GM12872 (cell line): Measurements from ENCODE around the gene METAP1D.

Experiments used
- TF ChIP-seq, protein P1 (sequence below): IDR thresholded peaks from 3 replicates; pipeline ENCODE4 v1.5.1; 2011; ENCODE audit warnings: low read depth, mild to moderate bottlenecking, low read length, moderate library complexity; ENCODE audit not compliant: insufficient read depth

Gene METAP1D

DNA sequence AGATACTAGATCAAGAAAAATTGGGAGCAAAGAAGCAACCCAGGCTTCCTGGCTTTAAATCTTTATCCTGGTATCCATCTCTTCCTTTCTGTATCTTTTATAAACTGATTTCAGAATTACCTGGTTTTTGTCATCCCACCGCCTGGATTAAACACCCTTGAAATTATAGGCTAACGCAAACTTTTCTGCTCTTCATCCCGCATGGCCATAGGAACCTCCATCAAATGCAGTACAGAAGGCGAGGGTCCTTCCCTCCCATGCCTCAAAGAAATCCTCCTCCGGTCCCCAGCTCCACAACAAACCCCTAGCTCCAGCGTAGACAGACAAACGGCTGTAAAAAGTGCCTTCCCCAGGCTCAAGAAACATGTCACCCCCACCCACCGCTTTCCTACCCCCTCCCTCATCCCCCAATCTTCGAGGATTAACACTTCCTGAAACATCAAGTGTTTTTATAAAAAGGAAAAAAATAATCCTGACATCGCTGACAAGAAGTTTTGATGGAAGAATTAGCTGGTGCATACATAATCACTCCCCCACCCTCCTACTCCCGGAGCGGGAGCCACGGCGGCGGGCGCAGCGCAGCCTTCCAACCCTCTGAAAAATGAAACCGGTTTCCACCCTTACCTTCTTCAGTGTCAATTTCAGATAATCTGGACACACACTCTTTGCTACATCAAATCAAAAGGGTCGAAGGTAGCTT lies 93.1 kb downstream of the METAP1D start:
- TF ChIP-seq, protein P1, sequence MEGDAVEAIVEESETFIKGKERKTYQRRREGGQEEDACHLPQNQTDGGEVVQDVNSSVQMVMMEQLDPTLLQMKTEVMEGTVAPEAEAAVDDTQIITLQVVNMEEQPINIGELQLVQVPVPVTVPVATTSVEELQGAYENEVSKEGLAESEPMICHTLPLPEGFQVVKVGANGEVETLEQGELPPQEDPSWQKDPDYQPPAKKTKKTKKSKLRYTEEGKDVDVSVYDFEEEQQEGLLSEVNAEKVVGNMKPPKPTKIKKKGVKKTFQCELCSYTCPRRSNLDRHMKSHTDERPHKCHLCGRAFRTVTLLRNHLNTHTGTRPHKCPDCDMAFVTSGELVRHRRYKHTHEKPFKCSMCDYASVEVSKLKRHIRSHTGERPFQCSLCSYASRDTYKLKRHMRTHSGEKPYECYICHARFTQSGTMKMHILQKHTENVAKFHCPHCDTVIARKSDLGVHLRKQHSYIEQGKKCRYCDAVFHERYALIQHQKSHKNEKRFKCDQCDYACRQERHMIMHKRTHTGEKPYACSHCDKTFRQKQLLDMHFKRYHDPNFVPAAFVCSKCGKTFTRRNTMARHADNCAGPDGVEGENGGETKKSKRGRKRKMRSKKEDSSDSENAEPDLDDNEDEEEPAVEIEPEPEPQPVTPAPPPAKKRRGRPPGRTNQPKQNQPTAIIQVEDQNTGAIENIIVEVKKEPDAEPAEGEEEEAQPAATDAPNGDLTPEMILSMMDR: no peak

GRCh38 chr2:172093416-172094293 lies 93.9 kb downstream of the METAP1D start:
- TF ChIP-seq, protein P1: no peak

DNA sequence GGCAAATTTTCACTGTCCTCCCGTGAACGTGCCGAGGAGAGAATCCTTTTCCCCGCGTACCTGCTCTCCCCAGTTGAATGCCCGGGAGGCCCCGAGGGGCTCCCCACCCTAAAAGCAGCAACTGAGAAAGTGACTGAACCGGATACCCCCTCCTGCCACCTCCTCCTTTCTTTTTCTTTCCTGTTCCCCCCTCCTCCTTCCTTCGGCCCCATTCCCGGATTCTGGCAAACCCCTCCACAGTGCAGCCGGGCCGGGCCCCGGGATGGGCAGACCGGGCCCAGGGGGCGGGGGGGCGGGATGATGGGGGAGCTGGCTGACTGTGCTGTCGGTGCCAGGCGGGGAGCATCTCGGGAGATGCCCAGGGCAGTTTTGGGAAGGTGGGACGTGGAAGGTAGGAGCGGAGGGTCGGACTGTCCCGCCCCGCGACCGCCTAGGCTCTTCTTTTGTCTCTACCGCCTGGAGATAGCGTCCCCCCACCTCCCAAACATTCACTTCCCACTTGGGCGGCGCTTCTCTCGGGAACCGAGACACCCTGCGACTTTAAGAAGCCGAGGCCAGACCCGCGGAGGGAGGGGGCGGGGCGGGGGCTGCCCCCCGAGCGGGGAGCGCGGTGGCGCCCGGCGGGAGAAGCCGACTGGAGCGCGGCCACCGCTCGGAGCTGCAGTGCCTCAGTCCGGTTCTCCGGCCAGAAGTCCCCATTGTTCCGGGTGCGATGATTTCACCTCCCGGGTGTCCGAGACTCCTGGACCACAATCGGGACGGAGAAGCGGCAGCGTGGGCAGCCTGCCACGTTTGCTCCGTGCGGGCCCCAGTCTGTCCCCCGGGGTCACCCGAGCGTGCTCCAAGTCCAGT lies 94.8 kb downstream of the METAP1D start:
- TF ChIP-seq, protein P1: no peak

- TF ChIP-seq, protein P1: no peak
These were observed 95.6 kb downstream of the METAP1D start for GRCh38 chr2:172095146-172095904.

DNA sequence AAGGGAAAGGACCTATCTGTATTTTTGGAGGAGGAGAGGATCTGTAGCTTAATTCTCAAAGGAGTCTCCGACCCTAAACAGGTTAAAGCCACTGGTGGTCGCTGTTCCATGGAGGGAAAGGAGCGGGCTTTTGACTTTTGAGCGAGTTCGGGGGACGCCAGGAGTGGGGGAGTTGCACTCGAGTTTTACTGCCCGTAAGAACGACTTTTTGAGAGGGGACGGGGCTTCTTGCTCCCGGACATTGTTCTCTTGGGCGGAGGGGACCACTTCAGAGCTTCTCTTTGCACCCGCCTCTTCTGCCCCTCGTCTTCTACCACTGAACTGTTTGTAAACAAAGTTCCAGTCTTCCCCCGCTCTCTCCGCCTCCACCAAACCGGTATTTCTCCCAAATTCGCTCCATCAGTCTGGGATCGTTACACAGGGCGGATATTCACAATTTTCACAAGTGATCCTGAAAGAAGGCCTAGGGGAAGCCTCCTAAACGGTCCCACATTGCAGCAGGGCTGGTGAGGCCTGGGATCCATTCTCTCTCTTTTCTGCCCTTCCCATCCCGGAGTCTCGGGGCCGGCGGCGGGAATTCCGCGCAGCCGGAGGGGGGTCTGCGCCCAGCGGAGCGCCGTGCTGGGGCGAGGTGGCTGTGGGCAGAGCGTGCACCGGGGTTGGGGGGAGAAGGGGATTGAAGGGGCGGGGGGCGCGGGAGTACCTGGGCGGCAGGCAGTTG lies 96.3 kb downstream of the METAP1D start:
- TF ChIP-seq, protein P1: peak; percentile 46

- TF ChIP-seq, protein P1: no peak
These were observed 97.1 kb downstream of the METAP1D start for GRCh38 chr2:172096626-172097547.
